Fibroblast of upper back skin (primary cell): ENCODE measurements around the gene EPHA2.
"Not testable (repeated sequence)": the region's sequence is repeated elsewhere in the genome, so short reads cannot be mapped to it uniquely, and the experiment has no call there.

Experiments used
- DNase-seq: peaks from one replicate; pipeline ENCODE4 v3.0.0-alpha.2; 2013

Gene EPHA2

GRCh38 chr1:16117369-16117768 is 38.5 kb downstream of the EPHA2 start:
- peak; percentile 30 for DNase-seq

- DNase-seq: no peak
Measured at GRCh38 chr1:16116625-16117024, 39.2 kb downstream of the EPHA2 start.

DNA sequence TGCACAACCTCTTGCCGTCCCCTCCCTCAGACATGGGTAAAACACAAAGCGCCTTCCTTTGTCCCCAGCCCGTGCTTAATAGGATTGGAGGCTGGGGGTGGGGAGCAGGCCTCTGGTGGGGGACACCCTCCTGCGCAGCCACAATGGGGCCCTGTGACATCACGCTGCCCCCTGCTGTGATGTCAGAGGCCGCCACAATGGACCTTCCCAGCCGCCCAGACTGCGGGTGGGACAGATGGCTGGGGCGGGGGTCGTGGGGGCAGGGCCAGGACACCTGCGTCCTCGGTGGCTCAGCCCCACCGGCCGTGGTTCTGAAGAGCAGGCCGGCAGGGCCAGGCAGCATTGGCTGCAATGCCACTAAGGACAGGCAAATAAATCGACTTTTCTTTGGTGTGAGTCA is 39.9 kb downstream of the EPHA2 start:
- DNase-seq: no peak

DNA sequence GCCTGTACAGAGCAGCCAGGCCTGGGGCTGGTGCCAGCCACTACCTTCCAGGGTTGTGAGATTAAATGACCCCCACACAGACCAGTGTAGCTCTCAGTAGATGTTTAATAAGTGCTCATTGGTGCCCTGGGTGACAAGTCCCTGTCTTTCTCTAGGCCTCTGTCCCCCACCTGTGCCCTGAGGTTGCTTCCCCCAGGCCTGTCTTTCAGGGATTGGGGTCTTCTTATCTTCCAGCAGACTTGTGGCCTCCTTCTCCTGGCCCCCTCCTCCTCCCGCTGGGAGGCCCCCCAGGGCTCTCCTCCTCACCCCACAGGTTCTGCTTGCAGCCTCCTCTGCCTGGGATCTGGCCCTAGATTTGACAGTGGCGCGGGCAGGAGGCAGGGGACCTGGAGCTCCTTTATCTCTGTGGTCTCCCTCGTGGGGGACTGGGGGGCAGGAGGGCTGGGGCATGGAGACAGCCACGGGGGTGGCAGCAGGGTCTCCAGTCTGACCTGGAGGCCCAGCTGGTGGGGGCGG is 40.3 kb downstream of the EPHA2 start:
- DNase-seq: no peak

GRCh38 chr1:16114527-16115467 is 41.1 kb downstream of the EPHA2 start:
- no peak for DNase-seq

DNA sequence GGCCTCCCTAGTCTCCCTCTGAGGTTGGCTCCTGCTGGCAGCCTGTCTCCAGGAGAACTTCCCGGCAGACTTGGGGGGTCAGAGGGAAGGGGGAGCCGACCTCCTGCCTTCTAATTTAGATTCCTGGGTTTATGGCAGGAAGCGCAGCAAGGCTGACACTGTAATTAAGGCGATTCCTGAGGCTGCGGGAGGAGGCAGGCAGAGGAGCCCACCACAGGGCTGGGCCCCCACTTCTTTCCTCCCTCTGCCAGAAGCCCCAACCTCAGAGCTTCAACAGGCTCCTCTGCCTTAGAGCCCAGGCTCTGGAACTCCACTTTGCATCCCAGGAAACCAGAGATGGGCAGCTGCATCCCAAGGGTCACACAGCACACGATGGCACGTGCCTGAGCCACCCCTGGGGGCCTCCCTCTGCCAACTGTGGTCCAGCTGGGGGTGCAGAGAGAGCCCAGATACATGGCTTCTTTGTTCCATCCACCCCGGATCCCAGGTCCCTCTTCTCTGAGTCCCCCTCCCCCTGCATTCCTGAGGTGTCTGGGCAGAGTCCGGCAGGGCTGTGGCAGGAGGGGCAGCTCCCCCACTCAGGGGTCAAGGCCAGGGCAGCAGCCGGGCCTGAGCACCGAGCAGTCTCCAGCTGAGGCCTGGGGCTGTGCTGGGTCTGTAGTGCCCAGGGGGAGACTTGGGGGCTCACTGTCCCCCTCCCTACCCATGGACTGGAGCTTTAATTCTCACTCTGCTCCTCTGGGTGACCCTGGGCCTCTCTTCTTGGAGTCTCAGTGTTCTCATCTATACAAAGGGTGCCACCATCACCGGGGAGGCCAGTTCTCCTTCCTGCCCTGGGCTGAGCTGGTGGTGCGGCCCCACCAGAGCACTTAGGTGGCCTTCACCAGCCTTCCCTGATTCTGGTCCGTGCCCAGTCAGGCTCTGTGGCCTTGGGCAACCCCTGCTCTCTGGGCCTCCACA is 43.0 kb downstream of the EPHA2 start:
- peak; percentile 62 for DNase-seq

DNA sequence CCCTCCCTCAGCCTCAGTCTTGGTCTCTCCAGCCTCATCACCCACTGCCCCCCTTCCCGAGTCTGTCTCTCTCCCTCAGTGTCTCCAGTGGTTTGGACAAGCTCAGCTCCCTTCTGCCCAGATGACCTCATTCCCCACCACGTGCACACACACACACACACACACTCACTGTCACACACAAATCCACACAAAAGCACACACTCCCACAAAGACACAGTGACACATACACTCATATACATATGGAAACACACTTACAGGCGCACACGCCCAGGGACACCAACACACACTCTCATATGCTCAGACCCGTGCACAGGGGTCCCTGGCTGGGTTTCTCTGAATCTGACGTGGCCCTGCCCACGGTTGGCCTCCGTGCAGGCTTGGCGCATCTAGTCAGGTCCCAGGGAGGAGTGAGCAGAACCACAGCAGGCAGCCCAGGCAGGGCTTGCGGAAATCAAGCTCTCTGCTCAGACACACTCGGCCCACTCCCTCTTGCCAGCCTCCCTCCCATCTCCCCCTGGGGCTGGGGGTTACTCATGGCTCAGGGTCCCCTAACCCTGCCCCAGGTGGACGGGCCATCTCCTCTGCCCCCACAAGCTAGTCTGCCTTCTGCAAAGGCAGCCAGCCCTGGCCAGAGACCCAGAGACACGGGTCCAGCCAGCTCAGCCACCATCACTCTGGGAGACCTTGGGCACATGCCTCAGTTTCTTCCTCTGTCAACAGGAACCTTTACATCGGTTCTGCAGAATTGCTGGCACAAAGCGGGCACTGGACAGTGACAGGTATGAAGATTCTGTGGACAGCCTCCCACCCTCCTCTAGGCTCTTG is 43.9 kb downstream of the EPHA2 start:
- peak; percentile 78 for DNase-seq

DNA sequence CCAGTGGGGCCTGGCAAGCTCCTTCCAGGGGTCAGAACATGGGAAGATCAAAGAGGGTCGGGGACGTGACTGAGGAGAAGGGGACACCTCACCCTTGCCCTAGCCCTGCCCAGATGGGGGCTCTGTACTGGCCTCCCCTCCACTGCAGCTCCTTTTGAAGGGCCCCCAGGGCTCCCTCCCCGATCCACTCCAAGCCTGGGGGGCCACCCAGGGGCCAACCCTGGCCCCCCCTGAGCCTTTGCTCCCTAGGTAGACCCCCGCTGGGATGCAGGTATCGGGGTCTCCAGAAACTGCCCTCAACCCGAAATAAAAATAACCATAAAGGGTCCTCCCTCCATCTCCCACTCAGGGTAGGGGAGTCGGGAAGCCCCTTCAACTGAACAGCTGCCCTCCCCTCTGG is 45.0 kb downstream of the EPHA2 start:
- no peak for DNase-seq

GRCh38 chr1:16110456-16110855 is 45.4 kb downstream of the EPHA2 start:
- DNase-seq: no peak

GRCh38 chr1:16109571-16109970 is 46.3 kb downstream of the EPHA2 start:
- no peak for DNase-seq

DNA sequence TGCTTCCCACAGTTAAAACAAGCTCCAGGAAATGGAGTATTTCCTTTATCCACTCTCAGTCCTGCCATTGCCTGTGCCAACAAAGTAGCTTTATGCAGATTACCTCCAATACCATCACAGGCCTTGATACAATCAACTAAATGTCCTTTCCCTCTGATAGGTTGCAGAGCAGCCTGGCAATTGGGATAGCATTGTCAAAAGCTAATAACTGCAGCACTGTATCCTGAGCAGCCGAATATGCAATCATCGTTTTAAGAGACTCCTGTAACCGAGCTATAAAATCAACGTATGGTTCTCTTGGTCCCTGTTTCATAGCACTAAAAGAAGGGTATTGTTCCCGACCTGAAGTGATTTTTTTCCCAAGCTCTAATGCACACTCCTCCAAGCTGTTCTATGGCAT is 48.8 kb downstream of the EPHA2 start:
- not testable (repeated sequence) for DNase-seq

- DNase-seq: no peak
Measured at GRCh38 chr1:16101623-16102022, 54.2 kb downstream of the EPHA2 start.

DNA sequence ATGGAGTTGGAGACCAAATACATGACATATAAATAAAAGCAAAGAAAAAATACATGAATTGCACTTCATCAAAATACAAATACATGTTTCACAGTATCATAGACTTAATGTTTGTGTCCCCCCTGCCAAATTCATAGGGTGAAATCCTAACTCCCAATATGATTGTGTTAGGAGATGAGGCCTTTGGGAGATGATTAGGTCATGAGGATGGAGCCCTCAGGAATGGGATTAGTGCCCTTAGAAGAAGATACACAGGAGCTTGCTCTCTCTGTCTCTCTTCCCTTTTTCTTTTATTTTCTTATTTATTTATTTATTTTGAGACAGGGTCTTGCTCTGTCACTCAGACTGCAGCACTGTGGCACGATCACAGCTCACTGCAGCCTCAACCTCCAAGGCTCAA is 56.5 kb downstream of the EPHA2 start:
- no peak for DNase-seq

DNA sequence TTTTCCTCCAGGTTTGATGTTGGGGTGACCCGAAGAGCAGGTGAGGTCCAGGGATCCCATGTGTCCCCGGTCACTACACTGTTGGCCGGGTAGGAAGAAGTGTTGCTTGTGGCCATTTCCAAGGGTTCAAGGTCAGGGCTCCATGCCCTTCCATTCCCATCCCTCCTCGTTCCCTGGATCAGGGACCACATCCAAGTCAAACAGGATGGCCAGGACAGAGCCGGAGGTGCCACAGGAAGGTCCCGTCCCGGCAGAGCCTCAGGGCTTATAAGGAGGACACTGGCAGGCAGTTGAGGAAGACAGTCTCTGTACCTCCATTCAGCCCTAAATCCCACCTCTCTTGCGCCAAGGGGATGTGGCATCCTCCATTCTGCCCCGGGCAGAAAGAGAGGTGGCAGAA is 60.4 kb downstream of the EPHA2 start:
- no peak for DNase-seq

DNA sequence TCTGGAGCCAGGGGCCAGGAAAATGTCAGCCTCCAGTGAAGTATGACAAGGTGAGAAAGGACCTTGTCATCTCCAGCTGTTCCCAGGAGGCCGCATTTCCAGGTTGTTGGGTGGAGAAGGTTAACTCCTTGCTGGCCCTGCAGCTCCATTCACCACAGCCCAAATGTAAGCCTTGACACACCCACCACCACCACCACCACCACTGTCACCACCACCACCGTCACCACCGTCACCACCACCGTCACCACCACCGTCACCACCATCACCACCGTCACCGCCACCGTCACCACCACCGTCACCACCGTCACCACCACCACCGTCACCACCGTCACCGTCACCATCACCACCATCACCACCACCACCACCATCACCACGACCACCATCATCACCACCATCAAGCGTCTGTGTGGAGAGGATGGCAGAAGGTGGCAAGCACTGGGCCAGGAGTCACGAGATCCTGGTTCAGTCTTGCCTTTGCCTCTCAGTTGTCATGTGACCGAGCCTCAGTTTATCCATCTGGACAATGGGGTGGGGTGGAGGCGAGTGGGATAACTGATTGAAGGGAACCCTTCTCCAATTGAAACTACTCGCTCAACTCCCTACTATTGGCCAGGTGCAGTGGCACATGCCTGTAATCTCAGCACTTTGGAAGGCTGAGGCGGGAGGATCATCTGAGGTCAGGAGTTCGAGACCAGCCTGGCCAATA is 61.3 kb downstream of the EPHA2 start:
- no peak for DNase-seq

- DNase-seq: no peak
Measured at GRCh38 chr1:16093611-16094010, 62.3 kb downstream of the EPHA2 start.

- no peak for DNase-seq
Measured at GRCh38 chr1:16092923-16093511, 62.9 kb downstream of the EPHA2 start.

- DNase-seq: no peak
Measured at GRCh38 chr1:16092097-16092922, 63.6 kb downstream of the EPHA2 start.

- DNase-seq: no peak
Measured at GRCh38 chr1:16091296-16091695, 64.6 kb downstream of the EPHA2 start.

GRCh38 chr1:16090076-16090826 is 65.6 kb downstream of the EPHA2 start:
- no peak for DNase-seq
